ENCODE data around the gene KRTAP4-3. TPM values are rescaled to one million over a fixed set of nuclear protein-coding genes. Genes with fewer than 3 reads are reported as not detected.
"Not testable (repeated sequence)": the region's sequence is repeated elsewhere in the genome, so short reads cannot be mapped to it uniquely, and the experiment has no call there.

Gene KRTAP4-3
- total RNA-seq, 4 donors from 2014 or later, result not detected

- TF ChIP-seq POLR2AphosphoS5 (IDR thresholded peaks at IDR 0.05) (no peak), EP300 (IDR thresholded peaks at IDR 0.05) (no peak), POLR2A (IDR thresholded peaks at IDR 0.05) (no peak)
- TF ChIP-seq, protein P1, sequence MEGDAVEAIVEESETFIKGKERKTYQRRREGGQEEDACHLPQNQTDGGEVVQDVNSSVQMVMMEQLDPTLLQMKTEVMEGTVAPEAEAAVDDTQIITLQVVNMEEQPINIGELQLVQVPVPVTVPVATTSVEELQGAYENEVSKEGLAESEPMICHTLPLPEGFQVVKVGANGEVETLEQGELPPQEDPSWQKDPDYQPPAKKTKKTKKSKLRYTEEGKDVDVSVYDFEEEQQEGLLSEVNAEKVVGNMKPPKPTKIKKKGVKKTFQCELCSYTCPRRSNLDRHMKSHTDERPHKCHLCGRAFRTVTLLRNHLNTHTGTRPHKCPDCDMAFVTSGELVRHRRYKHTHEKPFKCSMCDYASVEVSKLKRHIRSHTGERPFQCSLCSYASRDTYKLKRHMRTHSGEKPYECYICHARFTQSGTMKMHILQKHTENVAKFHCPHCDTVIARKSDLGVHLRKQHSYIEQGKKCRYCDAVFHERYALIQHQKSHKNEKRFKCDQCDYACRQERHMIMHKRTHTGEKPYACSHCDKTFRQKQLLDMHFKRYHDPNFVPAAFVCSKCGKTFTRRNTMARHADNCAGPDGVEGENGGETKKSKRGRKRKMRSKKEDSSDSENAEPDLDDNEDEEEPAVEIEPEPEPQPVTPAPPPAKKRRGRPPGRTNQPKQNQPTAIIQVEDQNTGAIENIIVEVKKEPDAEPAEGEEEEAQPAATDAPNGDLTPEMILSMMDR (IDR thresholded peaks at IDR 0.05), result no peak
- H3K4me3 ChIP-seq, result no peak within 1 kb of the TSS
- no peaks in the 10 kb centered on the region for H3K4me1 ChIP-seq
- no peak within 1 kb of the TSS for H3K27ac ChIP-seq
- H3K27me3 ChIP-seq, result peaks cover 31% of the 10 kb centered on the region
- WGBS, 2 donors (ENCODE audit: low coverage in 1 of 2), result 70% methylated on average over 1 of the region's 1 CpG; no CpG with 5 or more reads in 1 of the 2 donors
- no peaks in the 10 kb centered on the region for H3K9me3 ChIP-seq
- no peaks in the 10 kb centered on the region for H3K36me3 ChIP-seq
- ATAC-seq, result no peak
Observed at GRCh38 chr17:41160648-41161047, 7.4 kb downstream of the KRTAP4-3 start, which contains the start of gene KRTAP4-4. KRTAP4-4 (minus strand) TSS chr17:41160748; CDS start chr17:41160691, 57 bp downstream.

- H3K4me3 ChIP-seq, H3K27ac ChIP-seq, H3K36me3 ChIP-seq, H3K9me3 ChIP-seq, ATAC-seq, H3K4me1 ChIP-seq: not testable (repeated sequence)
- 60% methylated on average over 1 of the region's 3 CpGs; no CpG with 5 or more reads in 1 of the 2 donors for WGBS, 2 donors (ENCODE audit: low coverage in 1 of 2)
- peaks cover 31% of the 10 kb centered on the region for H3K27me3 ChIP-seq
Observed at GRCh38 chr17:41160190-41160589, 7.8 kb downstream of the KRTAP4-3 start.

GRCh38 chr17:41153856-41154255, 14.2 kb downstream of the KRTAP4-3 start:
- TF ChIP-seq, protein P1 (IDR thresholded peaks at IDR 0.05), result no peak
- TF ChIP-seq EP300 (IDR thresholded peaks at IDR 0.05) (no peak), POLR2A (IDR thresholded peaks at IDR 0.05) (no peak), POLR2AphosphoS5 (IDR thresholded peaks at IDR 0.05) (no peak)
- Histone ChIP-seq H3K36me3 (no peaks in the 10 kb centered on the region), H3K27me3 (peaks cover 32% of the 10 kb centered on the region), H3K27ac (no peak overlapping the region), H3K9me3 (peaks cover 0 to 12% (median 0%) of the 10 kb centered on the region in 3 donors), H3K4me1 (no peaks in the 10 kb centered on the region), H3K4me3 (no peak overlapping the region)
- ATAC-seq, result no peak
- WGBS, 2 donors (ENCODE audit: low coverage in 1 of 2), result 71% methylated on average over 2 of the region's 2 CpGs; no CpG with 5 or more reads in 1 of the 2 donors

DNA sequence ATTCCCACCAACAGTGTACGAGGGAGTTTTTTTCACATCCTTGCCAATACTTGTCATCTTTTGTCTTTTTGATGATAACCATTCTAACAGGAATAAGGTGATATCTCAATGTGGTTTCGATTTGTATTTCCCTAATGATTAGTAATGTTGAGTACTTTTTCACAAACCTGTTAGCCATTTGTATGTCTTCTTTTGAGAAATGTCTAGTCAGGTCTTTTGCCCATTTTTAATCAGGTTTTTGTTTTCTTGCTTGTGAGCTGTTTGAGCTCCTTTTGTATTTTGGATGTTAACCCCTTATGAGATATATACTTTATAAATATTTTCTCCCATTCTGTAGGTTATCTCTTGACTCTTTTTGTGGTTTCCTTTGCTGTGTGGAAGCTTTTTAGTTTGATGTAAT, 16.5 kb downstream of the KRTAP4-3 start:
- Histone ChIP-seq H3K27me3 (peaks cover 16% of the 10 kb centered on the region), H3K9me3 (peaks cover 0 to 12% (median 0%) of the 10 kb centered on the region in 3 donors), H3K4me3 (no peak overlapping the region), H3K36me3 (no peaks in the 10 kb centered on the region), H3K4me1 (no peaks in the 10 kb centered on the region), H3K27ac (no peak overlapping the region)
- TF ChIP-seq POLR2A (IDR thresholded peaks at IDR 0.05), result no peak
- TF ChIP-seq, protein P1 (IDR thresholded peaks at IDR 0.05), result no peak
- no peak for ATAC-seq
- WGBS, 2 donors (ENCODE audit: low coverage in 1 of 2), result 56 to 73% methylated on average over 2 of the region's 2 CpGs

DNA sequence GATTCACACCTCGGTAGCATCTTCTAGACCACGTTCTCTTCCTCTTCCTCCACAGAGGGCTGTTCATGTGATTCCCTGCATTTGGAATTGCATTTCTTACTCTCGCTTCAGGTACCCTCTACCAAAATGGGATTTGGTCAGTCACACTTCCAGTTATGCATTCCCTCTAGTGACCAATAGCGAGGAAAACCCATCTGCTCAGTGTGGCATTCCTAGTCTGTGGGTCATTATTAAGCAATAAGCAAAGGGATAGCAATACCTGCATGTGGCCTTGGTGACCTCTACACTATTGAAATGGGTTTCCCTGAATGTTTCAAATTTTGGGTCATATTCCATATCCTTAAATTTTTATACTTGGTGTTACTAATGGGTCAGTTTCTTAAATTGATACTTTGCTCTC, 18.0 kb downstream of the KRTAP4-3 start:
- WGBS, 2 donors (ENCODE audit: low coverage in 1 of 2), result 75 to 83% methylated on average over 2 to 4 of the region's 4 CpGs
- no peak for ATAC-seq
- Histone ChIP-seq H3K9me3 (peaks cover 0 to 11% (median 0%) of the 10 kb centered on the region in 3 donors), H3K4me3 (no peak overlapping the region), H3K27me3 (peaks cover 15% of the 10 kb centered on the region), H3K36me3 (no peaks in the 10 kb centered on the region), H3K4me1 (no peaks in the 10 kb centered on the region), H3K27ac (no peak overlapping the region)
- no peak for TF ChIP-seq EP300 (IDR thresholded peaks at IDR 0.05)
- TF ChIP-seq, protein P1 (IDR thresholded peaks at IDR 0.05), result no peak
- TF ChIP-seq POLR2AphosphoS5 (IDR thresholded peaks at IDR 0.05), result no peak
- no peak for TF ChIP-seq POLR2A (IDR thresholded peaks at IDR 0.05)

All from gastroesophageal sphincter (tissue), 4 donors.